ENCODE measurements around the gene CATSPERE.

Gene CATSPERE

DNA sequence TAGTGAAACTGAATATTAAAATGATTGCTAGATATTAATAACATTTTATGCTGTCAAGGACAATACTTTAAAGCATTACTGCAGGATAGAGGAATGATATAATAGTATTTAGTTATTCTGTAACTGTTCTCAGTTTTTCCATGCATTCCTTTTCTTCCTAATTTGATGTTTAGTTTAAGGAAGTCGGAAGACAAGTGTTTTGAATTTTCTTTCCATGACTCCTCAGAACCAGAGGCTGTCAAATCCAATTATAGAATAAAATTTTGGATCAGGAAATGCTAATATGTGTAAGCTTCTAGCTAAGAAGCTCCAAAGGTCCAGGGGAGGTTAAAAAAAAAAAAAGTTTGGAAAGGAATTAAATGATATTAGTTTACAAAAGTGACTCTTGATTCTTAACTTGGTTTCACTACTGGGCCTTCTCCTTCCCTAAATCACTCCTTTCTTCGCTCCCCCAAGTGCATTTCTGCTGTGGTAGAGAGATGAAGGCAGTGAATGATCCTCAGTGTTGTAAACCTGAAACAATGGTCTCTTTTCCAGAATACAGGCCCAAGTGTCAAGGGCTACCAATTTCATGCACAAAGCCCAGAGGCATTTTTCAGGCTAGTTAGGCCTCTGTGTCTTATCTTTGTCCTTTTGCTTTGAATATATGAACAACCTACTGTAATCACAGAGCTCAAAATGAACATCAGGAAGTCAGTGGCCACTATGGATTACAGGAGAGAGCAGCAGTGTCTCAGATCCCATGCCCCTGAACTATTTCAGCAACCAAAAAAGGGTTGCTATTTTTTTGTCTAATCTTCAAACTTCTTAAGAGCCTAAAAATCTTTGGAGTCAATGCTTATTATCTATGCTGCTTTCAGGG, 15.5 kb upstream of the CATSPERE start:
- Histone ChIP-seq H3K36me3 (peaks cover 10% of the 10 kb centered on the region), H3K9me3 (no peaks in the 10 kb centered on the region), H3K4me1 (peaks cover 10% of the 10 kb centered on the region), H3K4me3 (ENCODE audit: low read depth, low read length) (no peak overlapping the region), H3K27me3 (no peaks in the 10 kb centered on the region)
- TF ChIP-seq, protein P1, sequence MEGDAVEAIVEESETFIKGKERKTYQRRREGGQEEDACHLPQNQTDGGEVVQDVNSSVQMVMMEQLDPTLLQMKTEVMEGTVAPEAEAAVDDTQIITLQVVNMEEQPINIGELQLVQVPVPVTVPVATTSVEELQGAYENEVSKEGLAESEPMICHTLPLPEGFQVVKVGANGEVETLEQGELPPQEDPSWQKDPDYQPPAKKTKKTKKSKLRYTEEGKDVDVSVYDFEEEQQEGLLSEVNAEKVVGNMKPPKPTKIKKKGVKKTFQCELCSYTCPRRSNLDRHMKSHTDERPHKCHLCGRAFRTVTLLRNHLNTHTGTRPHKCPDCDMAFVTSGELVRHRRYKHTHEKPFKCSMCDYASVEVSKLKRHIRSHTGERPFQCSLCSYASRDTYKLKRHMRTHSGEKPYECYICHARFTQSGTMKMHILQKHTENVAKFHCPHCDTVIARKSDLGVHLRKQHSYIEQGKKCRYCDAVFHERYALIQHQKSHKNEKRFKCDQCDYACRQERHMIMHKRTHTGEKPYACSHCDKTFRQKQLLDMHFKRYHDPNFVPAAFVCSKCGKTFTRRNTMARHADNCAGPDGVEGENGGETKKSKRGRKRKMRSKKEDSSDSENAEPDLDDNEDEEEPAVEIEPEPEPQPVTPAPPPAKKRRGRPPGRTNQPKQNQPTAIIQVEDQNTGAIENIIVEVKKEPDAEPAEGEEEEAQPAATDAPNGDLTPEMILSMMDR (IDR thresholded peaks at IDR 0.05; ENCODE audit: low read depth, low read length): no peak
- no peak for DNase-seq

DNA sequence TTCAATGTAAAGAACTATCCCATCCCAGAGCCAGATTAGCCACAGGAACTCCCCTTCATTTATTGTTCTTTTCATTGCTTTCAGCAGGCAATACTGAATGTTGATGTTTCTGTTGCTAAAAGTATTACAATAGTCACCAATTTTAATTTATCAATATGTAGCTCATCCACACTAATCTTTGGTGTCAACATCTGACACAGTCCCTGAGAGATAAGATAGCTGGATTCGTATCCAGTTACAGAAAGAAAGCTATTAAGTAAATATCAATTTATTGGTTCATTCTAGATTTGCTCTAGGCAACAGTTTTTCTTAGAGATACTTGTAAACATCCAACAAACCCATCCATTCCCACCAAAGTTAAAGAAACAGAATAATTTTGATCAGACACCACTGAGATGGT, 14.0 kb upstream of the CATSPERE start:
- Histone ChIP-seq H3K27me3 (no peaks in the 10 kb centered on the region), H3K36me3 (peaks cover 13% of the 10 kb centered on the region), H3K4me3 (ENCODE audit: low read depth, low read length) (no peak overlapping the region), H3K9me3 (no peaks in the 10 kb centered on the region), H3K4me1 (peaks cover 10% of the 10 kb centered on the region)
- no peak for DNase-seq
- TF ChIP-seq, protein P1 (IDR thresholded peaks at IDR 0.05; ENCODE audit: low read depth, low read length): no peak

DNA sequence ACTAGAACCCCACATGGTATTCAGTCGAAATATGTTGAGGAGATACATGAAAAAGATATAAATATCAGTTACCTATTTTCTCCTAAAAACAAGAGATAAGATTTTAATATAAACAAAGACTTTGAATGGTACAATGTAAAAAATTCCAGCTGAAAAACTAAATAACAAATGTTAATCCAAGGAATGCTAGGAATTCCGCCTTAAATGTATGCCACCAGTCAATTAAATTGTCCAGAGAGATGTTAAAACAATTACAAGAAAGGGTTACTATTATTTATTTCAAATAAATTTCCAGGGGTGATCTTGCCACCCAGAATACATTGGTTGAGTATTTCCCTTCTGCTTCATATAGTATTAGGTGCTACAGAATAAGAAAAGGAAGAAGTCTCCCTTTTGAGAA, 13.5 kb upstream of the CATSPERE start:
- no peaks in the 10 kb centered on the region for H3K27me3 ChIP-seq
- no peak for DNase-seq
- H3K36me3 ChIP-seq: peaks cover 13% of the 10 kb centered on the region
- no peaks in the 10 kb centered on the region for H3K9me3 ChIP-seq
- H3K4me1 ChIP-seq: peaks cover 12% of the 10 kb centered on the region
- H3K4me3 ChIP-seq (ENCODE audit: low read depth, low read length): no peak overlapping the region
- TF ChIP-seq, protein P1 (IDR thresholded peaks at IDR 0.05; ENCODE audit: low read depth, low read length): no peak

DNA sequence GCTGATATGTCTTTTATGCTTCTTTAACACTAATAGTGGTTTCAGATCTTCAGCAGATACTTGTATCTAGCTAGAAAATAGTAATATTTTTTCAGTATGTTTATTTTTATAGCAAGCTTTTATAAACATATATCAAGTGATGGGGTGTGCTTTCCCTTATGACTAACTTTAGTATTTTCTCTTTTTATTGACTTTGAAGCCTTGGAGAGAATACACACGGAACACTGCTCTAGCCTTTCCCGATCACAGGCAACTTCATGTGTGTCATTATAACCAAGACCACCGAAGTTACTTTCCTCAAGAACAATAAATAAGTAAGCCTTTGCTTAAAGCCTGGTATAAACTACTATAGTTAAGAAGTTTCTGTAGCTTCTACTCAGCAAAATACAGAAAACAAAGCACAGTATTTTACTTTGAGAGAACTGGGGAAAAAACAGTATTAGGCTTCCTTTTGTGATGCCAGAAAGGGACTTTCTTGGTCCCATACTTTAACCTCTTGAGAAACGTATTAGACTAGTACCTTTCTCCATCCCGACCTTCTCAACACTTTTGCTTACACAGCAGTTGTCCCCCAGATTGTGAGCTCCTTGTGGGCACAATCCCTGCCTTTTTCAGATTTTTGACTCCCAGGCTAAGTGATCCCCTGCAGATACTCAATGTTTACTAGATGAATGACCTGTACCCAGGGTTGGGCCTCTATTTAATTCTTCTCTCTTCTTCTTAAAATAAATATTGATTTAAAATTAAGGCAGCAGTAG, 12.6 kb upstream of the CATSPERE start:
- H3K4me3 ChIP-seq (ENCODE audit: low read depth, low read length): no peak overlapping the region
- peaks cover 16% of the 10 kb centered on the region for H3K4me1 ChIP-seq
- no peaks in the 10 kb centered on the region for H3K27me3 ChIP-seq
- peaks cover 13% of the 10 kb centered on the region for H3K36me3 ChIP-seq
- DNase-seq: no peak
- H3K9me3 ChIP-seq: no peaks in the 10 kb centered on the region
- TF ChIP-seq, protein P1 (IDR thresholded peaks at IDR 0.05; ENCODE audit: low read depth, low read length): no peak

DNA sequence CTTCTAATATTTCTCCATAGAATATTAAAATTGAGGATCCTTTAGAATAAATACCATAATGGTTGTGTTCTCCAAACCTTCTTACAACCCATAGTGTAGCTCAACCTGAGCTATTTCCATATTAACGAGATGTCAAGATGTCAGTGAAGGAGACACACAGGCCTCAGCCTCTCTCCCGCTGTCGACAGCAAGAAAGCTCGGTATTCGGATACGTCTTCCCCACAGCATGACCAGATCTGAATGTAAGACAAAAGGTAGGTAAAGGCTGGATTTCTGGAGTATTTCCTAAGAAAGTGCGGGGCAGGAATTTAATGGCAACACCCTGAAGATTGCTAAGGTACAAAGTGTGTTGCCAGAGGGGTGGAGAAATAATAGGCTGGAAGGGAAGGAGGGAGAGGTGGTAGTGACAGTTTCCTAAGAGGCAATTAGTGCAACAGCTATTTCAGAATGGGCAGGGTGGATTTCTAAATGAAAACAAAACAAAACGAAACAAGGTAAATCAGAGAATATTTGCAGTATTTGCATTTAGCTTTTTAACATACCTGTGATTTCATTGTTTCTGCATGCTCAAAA, 11.1 kb upstream of the CATSPERE start:
- H3K4me1 ChIP-seq: peaks cover 15% of the 10 kb centered on the region
- DNase-seq: no peak
- no peaks in the 10 kb centered on the region for H3K27me3 ChIP-seq
- TF ChIP-seq, protein P1 (IDR thresholded peaks at IDR 0.05; ENCODE audit: low read depth, low read length): no peak
- H3K9me3 ChIP-seq: no peaks in the 10 kb centered on the region
- H3K4me3 ChIP-seq (ENCODE audit: low read depth, low read length): peak overlapping the region; percentile 91
- peaks cover 13% of the 10 kb centered on the region for H3K36me3 ChIP-seq
